HG02798 (cell line): ENCODE measurements around the gene OPRL1.

ENCODE experiments used
- ATAC-seq: cut with Tn5 transposase; IDR thresholded peaks from one replicate; pipeline ENCODE4 v1.9.1; 2021; ENCODE audit warnings: mild to moderate bottlenecking; ENCODE audit not compliant: unreplicated experiment, poor library complexity

Gene OPRL1

GRCh38 chr20:64138276-64138815, 58.5 kb downstream of the OPRL1 start:
- no peak for ATAC-seq

- ATAC-seq, result no peak
These were observed 59.5 kb downstream of the OPRL1 start for GRCh38 chr20:64139199-64140060.

GRCh38 chr20:64140061-64140931, 60.4 kb downstream of the OPRL1 start:
- ATAC-seq, result no peak

- ATAC-seq, result no peak
These were observed 61.1 kb downstream of the OPRL1 start for GRCh38 chr20:64140956-64141355.

- no peak for ATAC-seq
These were observed 62.7 kb downstream of the OPRL1 start for GRCh38 chr20:64142590-64142989.

GRCh38 chr20:64143018-64143801, 63.3 kb downstream of the OPRL1 start:
- no peak for ATAC-seq

GRCh38 chr20:64144144-64144912, 64.4 kb downstream of the OPRL1 start:
- ATAC-seq, result no peak

- ATAC-seq, result no peak
These were observed 65.8 kb downstream of the OPRL1 start for GRCh38 chr20:64145458-64146300.

- no peak for ATAC-seq
These were observed 66.5 kb downstream of the OPRL1 start for GRCh38 chr20:64146301-64146935.

GRCh38 chr20:64146936-64147477, 67.1 kb downstream of the OPRL1 start:
- no peak for ATAC-seq

GRCh38 chr20:64148581-64148980, 68.7 kb downstream of the OPRL1 start:
- no peak for ATAC-seq

- ATAC-seq, result no peak
These were observed 69.3 kb downstream of the OPRL1 start for GRCh38 chr20:64149141-64149540.

GRCh38 chr20:64149809-64150560, 70.1 kb downstream of the OPRL1 start:
- no peak for ATAC-seq
